ENCODE data around the gene CPXM1. TPM values are rescaled to one million over a fixed set of nuclear protein-coding genes. Genes with fewer than 3 reads are reported as not detected.

CPXM1 gene
- total RNA-seq = 1 to 10 TPM in 1 of 4 donors, under 1 TPM in 3; 0.27 to 1.3 (median 0.53) TPM
- 1 to 10 TPM in 1 of 3 donors, under 1 TPM in 2; 0.30 to 1.1 (median 0.34) TPM for polyA plus RNA-seq
- long read RNA-seq, donor 1 = 0 reads
- long read RNA-seq, donor 2 = 0 reads

GRCh38 chr20:2800521-2801285 lies at the start of gene CPXM1:
TSS of gene CPXM1 (minus strand) at chr20:2800627. CDS start at chr20:2800572, 55 bp downstream.
- no peaks in the 10 kb centered on the region for H3K9me3 ChIP-seq
- H3K27me3 ChIP-seq (ENCODE audit: insufficient read depth in 3 of 3, low read length in 2 of 3) = peaks cover 0 to 86% (median 32%) of the 10 kb centered on the region in 3 donors
- no peaks in the 10 kb centered on the region for H3K4me1 ChIP-seq
- ATAC-seq (no peak), DNase-seq (no peak)
- intact Hi-C loops (cut with DNase I) = no loop called here
- peak within 1 kb of the TSS; percentile 28 for H3K4me3 ChIP-seq
- WGBS, 3 donors = 2 to 4% (median 2%) methylated on average over 24 to 52 of the region's 52 CpGs
- H3K36me3 ChIP-seq (ENCODE audit: insufficient read depth in 1 of 2, low read depth in 1 of 2) = no peaks in the 10 kb centered on the region
- no peak within 1 kb of the TSS for H3K27ac ChIP-seq
- TF ChIP-seq, protein P1, sequence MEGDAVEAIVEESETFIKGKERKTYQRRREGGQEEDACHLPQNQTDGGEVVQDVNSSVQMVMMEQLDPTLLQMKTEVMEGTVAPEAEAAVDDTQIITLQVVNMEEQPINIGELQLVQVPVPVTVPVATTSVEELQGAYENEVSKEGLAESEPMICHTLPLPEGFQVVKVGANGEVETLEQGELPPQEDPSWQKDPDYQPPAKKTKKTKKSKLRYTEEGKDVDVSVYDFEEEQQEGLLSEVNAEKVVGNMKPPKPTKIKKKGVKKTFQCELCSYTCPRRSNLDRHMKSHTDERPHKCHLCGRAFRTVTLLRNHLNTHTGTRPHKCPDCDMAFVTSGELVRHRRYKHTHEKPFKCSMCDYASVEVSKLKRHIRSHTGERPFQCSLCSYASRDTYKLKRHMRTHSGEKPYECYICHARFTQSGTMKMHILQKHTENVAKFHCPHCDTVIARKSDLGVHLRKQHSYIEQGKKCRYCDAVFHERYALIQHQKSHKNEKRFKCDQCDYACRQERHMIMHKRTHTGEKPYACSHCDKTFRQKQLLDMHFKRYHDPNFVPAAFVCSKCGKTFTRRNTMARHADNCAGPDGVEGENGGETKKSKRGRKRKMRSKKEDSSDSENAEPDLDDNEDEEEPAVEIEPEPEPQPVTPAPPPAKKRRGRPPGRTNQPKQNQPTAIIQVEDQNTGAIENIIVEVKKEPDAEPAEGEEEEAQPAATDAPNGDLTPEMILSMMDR (IDR thresholded peaks at IDR 0.05) = no peak

DNA sequence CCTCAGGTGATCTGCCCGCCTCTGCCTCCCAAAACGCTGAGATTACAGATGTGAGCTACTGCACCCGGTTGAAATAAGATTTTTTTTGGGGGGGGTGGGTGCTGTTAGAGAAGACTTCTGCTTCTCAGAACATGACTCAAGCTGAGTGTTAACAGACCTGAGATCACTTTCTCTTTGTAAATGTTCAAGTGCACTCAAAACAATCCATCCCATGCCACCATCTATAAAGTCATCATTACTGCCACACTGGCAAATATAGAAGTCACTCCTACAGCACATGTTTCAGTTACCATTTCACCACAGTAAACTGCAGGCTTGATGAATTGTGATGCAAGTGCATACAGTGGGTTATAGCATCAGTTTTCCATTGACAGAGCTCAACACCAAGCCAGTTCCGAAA lies 49.1 kb upstream of the CPXM1 start:
- ATAC-seq (no peak), DNase-seq (no peak)
- H3K36me3 ChIP-seq (ENCODE audit: insufficient read depth in 1 of 2, low read depth in 1 of 2) = peaks cover 3 to 8% of the 10 kb centered on the region in 2 donors
- no peaks in the 10 kb centered on the region for H3K9me3 ChIP-seq
- H3K27me3 ChIP-seq (ENCODE audit: insufficient read depth in 3 of 3, low read length in 2 of 3) = no peaks in the 10 kb centered on the region
- no peaks in the 10 kb centered on the region for H3K4me1 ChIP-seq
- no peak overlapping the region for H3K27ac ChIP-seq
- TF ChIP-seq, protein P1 (IDR thresholded peaks at IDR 0.05) = no peak
- WGBS, 3 donors = 84 to 92% (median 91%) methylated on average over 4 of the region's 4 CpGs
- intact Hi-C loops (cut with DNase I) = no loop called here
- no peak overlapping the region for H3K4me3 ChIP-seq

DNA sequence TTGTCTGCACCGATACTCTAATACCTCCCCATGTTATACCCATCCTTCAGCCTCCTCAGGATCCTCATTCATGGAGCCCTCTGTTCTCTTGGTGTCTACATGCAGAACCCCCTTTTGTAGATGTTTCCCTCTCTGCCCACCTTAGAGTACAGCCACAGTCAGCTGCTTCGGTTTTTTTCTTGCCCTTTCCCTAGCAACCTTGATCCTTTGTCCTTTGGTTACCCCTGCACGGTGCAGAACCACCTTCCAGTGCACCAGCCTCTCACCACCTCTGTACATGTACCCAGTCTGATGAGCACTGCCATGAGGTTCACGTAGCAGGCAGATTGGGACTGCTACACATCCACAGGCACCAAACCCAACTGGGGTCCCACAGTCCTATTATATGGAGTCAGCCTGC lies 47.4 kb upstream of the CPXM1 start:
- Histone ChIP-seq H3K27me3 (ENCODE audit: insufficient read depth in 3 of 3, low read length in 2 of 3) (no peaks in the 10 kb centered on the region), H3K4me1 (no peaks in the 10 kb centered on the region), H3K36me3 (ENCODE audit: insufficient read depth in 1 of 2, low read depth in 1 of 2) (peaks cover 3 to 15% of the 10 kb centered on the region in 2 donors), H3K4me3 (no peak overlapping the region), H3K9me3 (no peaks in the 10 kb centered on the region), H3K27ac (no peak overlapping the region)
- TF ChIP-seq, protein P1 (IDR thresholded peaks at IDR 0.05) = no peak
- DNase-seq = no peak
- intact Hi-C loops (cut with DNase I) = no loop called here
- ATAC-seq = no peak
- WGBS, 3 donors = 93 to 97% (median 96%) methylated on average over 4 of the region's 4 CpGs

DNA sequence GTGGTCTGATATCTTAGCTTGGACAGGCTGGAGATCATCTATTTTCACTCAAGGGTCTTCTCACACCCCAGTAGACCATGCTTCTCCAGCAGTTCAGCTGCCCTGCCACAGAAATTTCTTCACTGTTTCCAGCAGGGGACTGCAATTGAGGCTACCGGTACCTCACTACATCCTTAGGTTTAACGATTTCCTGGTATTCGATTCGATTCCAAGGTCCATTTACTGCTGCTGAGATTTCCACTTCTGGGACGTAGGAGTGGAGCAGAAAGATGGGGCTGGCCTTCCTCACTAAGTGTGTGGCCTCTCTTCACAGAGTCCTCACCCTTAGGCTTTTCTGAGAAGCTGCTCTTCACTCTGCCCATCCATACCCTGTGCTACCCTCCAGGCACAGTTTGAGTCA lies 46.3 kb upstream of the CPXM1 start:
- Histone ChIP-seq H3K36me3 (ENCODE audit: insufficient read depth in 1 of 2, low read depth in 1 of 2) (peaks cover 3 to 15% of the 10 kb centered on the region in 2 donors), H3K4me3 (no peak overlapping the region), H3K9me3 (no peaks in the 10 kb centered on the region), H3K27ac (no peak overlapping the region), H3K27me3 (ENCODE audit: insufficient read depth in 3 of 3, low read length in 2 of 3) (no peaks in the 10 kb centered on the region), H3K4me1 (peaks cover under 1% of the 10 kb centered on the region)
- TF ChIP-seq, protein P1 (IDR thresholded peaks at IDR 0.05) = no peak
- intact Hi-C loops (cut with DNase I) = no loop called here
- WGBS, 3 donors = 80 to 90% (median 83%) methylated on average over 5 of the region's 5 CpGs
- no peak for ATAC-seq
- DNase-seq = no peak
